RWPE1 (cell line): ENCODE results near the gene GFER.

ENCODE experiments used
- CTCF ChIA-PET: fragments of 350-600 bp; sonication (Branson Sonifier 250); formaldehyde crosslinking; extraction: SDS; loops from one replicate; lab custom pipeline; 2021; lab: Yijun Ruan, JAX
- POLR2A ChIA-PET: fragments of 400-600 bp; formaldehyde crosslinking; extraction: SDS; loops from one replicate; lab custom pipeline; 2020; ENCODE audit warnings: antibody characterized with exemption; ENCODE audit not compliant: low non-redundant PET; lab: Yijun Ruan, JAX
- DNase-seq: peaks from one replicate; pipeline ENCODE4 v3.0.0; 2012; ENCODE audit warnings: low spot score
- H3K27ac ChIP-seq: fragments of 450-650 bp; 2 replicates; pipeline ENCODE4 v1.5.1; 2017
- CTCF ChIP-seq: fragments of 450-650 bp; conservative IDR thresholded peaks from 2 replicates; pipeline ENCODE4 v1.5.1; 2017; ENCODE audit warnings: low read depth, mild to moderate bottlenecking

GFER gene

GRCh38 chr16:1987198-1987597 lies 3.2 kb downstream of the GFER start:
- DNase-seq = no peak
- POLR2A ChIA-PET = no interaction called here
- no peak for TF ChIP-seq CTCF
- peak overlapping the region; percentile 15; the same call in 1 of the 2 replicates for H3K27ac ChIP-seq
- CTCF ChIA-PET = no interaction called here

GRCh38 chr16:1989209-1990100 lies 5.5 kb downstream of the GFER start, which contains the start of gene SYNGR3:
Gene SYNGR3, plus strand, starts transcription at chr16:1989970. Its CDS starts 133 bp downstream, at chr16:1990103.
- no peak for DNase-seq
- CTCF ChIA-PET = no interaction called here
- TF ChIP-seq CTCF = no peak
- H3K27ac ChIP-seq = no peak within 1 kb of the TSS; the same call in 1 of the 2 replicates
- POLR2A ChIA-PET = no interaction called here

- no peak for TF ChIP-seq CTCF
- no peak for DNase-seq
- ChIA-PET CTCF (interaction anchor here (0.7 kb wide), 1 partner anchor 750 kb away, joined by 3 read pairs; no protein-coding TSS in a partner anchor), POLR2A (no interaction called here)
- no peak overlapping the region for H3K27ac ChIP-seq
Observed at GRCh38 chr16:1990101-1990350, 6.0 kb downstream of the GFER start.

- no peak for TF ChIP-seq CTCF
- H3K27ac ChIP-seq = no peak overlapping the region
- no peak for DNase-seq
- POLR2A ChIA-PET = no interaction called here
- CTCF ChIA-PET = interaction anchor here (0.6 to 0.7 kb wide), 2 partner anchors 525 to 750 kb away, joined by 3 read pairs; no protein-coding TSS in a partner anchor
Observed at GRCh38 chr16:1990351-1991134, 6.5 kb downstream of the GFER start.

GRCh38 chr16:1991135-1991551 lies 7.2 kb downstream of the GFER start:
- DNase-seq = no peak
- no peak for TF ChIP-seq CTCF
- H3K27ac ChIP-seq = no peak overlapping the region
- ChIA-PET CTCF (interaction anchor here (0.6 to 0.7 kb wide), 2 partner anchors 164 to 525 kb away, joined by 3 read pairs; partner anchors contain the start of gene TRAF7), POLR2A (no interaction called here)

GRCh38 chr16:1991588-1991947 lies 7.6 kb downstream of the GFER start:
- ChIA-PET CTCF (interaction anchor here (0.7 kb wide), 1 partner anchor 164 kb away, joined by 3 read pairs; the partner anchor contains the start of gene TRAF7), POLR2A (no interaction called here)
- no peak for TF ChIP-seq CTCF
- peak overlapping the region; percentile 71 for H3K27ac ChIP-seq
- no peak for DNase-seq
